Sigmoid colon (tissue), 7 donors: ENCODE results near the gene ZIC1. TPM values are rescaled to one million over a fixed set of nuclear protein-coding genes. Genes with fewer than 3 reads are reported as not detected.

Experiments
- DNase-seq: peaks from one replicate; pipeline ENCODE4 v3.0.0-alpha.2; 2019
- H3K27ac ChIP-seq, 4 donors: fragments of 200-600 bp; sonication (generic); one replicate each; pipeline ENCODE4 v1.5.1; 2016 to 2019; ENCODE audit warnings: mild to moderate bottlenecking in 1 of 4
- H3K27me3 ChIP-seq, 3 donors: fragments of 200-600 bp; sonication (generic); one replicate each; pipeline ENCODE4 v1.5.1; 2019; ENCODE audit warnings: mild to moderate bottlenecking in 1 of 3
- H3K36me3 ChIP-seq, 4 donors: fragments of 200-600 bp; sonication (generic); one replicate each; pipeline ENCODE4 v1.5.1; 2016 to 2019
- H3K4me1 ChIP-seq, 4 donors: fragments of 200-600 bp; sonication (generic); one replicate each; pipeline ENCODE4 v1.5.1; 2017 to 2019
- H3K4me3 ChIP-seq, 4 donors: fragments of 200-600 bp; sonication (generic); one replicate each; pipeline ENCODE4 v1.5.1; 2017 to 2019; ENCODE audit warnings: mild to moderate bottlenecking in 2 of 4, moderate library complexity in 1 of 4
- H3K9me3 ChIP-seq, 4 donors: fragments of 200-600 bp in 3 of 4; sonication (generic) in 3 of 4; one replicate each; pipeline versions ENCODE4 v1.5.1 to v1.6.1; 2013 to 2019
- EP300 ChIP-seq, 4 donors: sonication (generic); formaldehyde crosslinking; IDR thresholded peaks; one replicate each; pipeline ENCODE4 v1.6.1; 2017; ENCODE audit warnings: antibody characterized with exemption in 4 of 4
- POLR2A ChIP-seq, 2 donors: fragments of 450-650 bp; IDR thresholded peaks; one replicate each; pipeline ENCODE4 v1.6.1; 2016; ENCODE audit warnings: antibody characterized with exemption in 2 of 2, mild to moderate bottlenecking in 2 of 2, moderate library complexity in 2 of 2
- POLR2AphosphoS5 ChIP-seq, 4 donors: sonication (generic); formaldehyde crosslinking; IDR thresholded peaks; one replicate each; pipeline ENCODE4 v1.6.1; 2017; ENCODE audit warnings: antibody characterized with exemption in 4 of 4
- WGBS, 2 donors: extraction: QIAGEN DNeasy Blood & Tissue Kit; methylation state at CpG; one replicate each; pipeline ENCODE4 v1.1.7; 2013; 5-methylcytosine and 5-hydroxymethylcytosine counted together
- intact Hi-C: fragments of 100-400 bp; cut with DNase I; formaldehyde crosslinking; loops from one replicate; pipeline ENCODE4 v1.15.1; 2023
- polyA plus RNA-seq, 3 donors: library from polyadenylated mRNA; stranded (reverse); fragments of 200-250 nt; gene quantifications; one replicate each; pipeline ENCODE4 v1.2.3, GENCODE V29; 2013
- total RNA-seq, 4 donors: library from RNA; depleted of rRNA; stranded (reverse); fragments of >200 nt; gene quantifications; one replicate each; pipeline ENCODE4 v1.1.0, GENCODE V29; 2016
- TF ChIP-seq, protein P1 (sequence below), 4 experiments: fragments of 450-650 bp in 3 of 4; fragments of 200-600 bp in 1 of 4; IDR thresholded peaks; one replicate each; pipeline ENCODE4 v1.5.1; 2016 to 2019; ENCODE audit warnings: antibody characterized with exemption in 4 of 4, mild to moderate bottlenecking in 3 of 4, moderate library complexity in 2 of 4
- donor health status: healthy with polysubstance abuse.
- donor health status: Bipolar disorder and iron deficiency.
- donor health status: healthy.

The ZIC1 gene
- total and polyA plus RNA-seq, 7 donors = not detected

DNA sequence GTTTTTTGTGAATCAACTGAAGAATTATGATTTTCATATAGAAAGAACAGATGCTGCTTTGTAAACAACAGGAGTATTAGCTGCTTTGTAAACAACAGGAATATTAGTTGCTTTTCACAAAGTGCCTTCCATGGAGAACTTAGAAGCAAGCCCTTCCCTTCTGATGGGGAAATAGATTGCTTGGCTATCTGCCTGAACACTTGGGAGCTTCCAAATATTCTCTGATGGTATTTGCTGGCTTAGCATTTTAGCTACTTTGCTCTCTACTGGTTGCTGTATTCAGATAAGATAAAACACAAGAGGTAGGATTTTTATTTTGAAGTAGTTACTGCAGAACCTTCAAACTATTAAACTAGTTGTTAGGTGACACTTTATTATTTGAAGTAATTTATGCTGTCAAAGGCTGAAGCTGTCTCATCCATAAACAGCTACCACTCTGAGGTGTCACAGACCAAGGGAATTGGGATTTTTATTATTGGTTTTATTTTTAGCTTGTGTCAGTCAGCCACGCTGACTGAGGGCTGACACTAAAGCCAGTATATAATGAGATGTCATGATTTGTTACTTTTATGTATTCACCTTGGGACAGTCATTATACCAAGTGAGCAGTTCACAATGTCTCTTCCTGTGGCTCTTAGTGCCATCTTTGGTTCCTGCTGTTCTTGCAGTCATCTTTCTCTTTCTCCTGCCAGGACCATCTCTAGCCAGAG, 50.0 kb downstream of the ZIC1 start:
- intact Hi-C loops = no loop called here
- no peaks in the 10 kb centered on the region for H3K36me3 ChIP-seq
- no peak overlapping the region for H3K27ac ChIP-seq
- TF ChIP-seq, protein P1, sequence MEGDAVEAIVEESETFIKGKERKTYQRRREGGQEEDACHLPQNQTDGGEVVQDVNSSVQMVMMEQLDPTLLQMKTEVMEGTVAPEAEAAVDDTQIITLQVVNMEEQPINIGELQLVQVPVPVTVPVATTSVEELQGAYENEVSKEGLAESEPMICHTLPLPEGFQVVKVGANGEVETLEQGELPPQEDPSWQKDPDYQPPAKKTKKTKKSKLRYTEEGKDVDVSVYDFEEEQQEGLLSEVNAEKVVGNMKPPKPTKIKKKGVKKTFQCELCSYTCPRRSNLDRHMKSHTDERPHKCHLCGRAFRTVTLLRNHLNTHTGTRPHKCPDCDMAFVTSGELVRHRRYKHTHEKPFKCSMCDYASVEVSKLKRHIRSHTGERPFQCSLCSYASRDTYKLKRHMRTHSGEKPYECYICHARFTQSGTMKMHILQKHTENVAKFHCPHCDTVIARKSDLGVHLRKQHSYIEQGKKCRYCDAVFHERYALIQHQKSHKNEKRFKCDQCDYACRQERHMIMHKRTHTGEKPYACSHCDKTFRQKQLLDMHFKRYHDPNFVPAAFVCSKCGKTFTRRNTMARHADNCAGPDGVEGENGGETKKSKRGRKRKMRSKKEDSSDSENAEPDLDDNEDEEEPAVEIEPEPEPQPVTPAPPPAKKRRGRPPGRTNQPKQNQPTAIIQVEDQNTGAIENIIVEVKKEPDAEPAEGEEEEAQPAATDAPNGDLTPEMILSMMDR (IDR thresholded peaks at IDR 0.05) = no peak
- TF ChIP-seq EP300 (IDR thresholded peaks at IDR 0.05) = no peak
- TF ChIP-seq POLR2A (IDR thresholded peaks at IDR 0.05) = no peak
- TF ChIP-seq POLR2AphosphoS5 (IDR thresholded peaks at IDR 0.05) = no peak
- H3K27me3 ChIP-seq = no peaks in the 10 kb centered on the region
- H3K9me3 ChIP-seq = no peaks in the 10 kb centered on the region
- WGBS, 2 donors = 60 to 83% methylated on average over 1 of the region's 1 CpG
- H3K4me1 ChIP-seq = no peaks in the 10 kb centered on the region
- no peak for DNase-seq
- H3K4me3 ChIP-seq = no peak overlapping the region

DNA sequence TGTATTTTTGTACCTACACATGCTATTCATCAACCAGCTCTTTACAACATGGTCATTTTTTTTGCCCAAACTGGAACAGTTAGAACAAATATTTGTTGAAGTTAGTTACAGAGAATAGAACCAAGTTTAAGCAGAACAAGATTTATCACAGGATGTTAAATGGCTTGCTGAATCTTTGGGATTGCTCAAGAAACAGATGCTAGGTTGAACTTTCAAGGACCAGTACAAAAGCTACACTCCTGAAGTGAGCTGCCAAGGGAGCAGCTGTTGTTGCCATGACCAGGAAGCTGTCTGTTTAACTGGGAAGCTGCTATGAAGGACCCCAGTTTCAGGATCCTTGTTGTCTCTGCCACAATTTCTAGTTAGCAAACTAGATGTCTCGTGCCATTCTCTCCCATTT, 53.7 kb downstream of the ZIC1 start:
- Histone ChIP-seq H3K27ac (no peak overlapping the region), H3K36me3 (no peaks in the 10 kb centered on the region), H3K9me3 (no peaks in the 10 kb centered on the region), H3K27me3 (no peaks in the 10 kb centered on the region), H3K4me3 (no peak overlapping the region), H3K4me1 (no peaks in the 10 kb centered on the region)
- no peak for DNase-seq
- WGBS, 2 donors = 35 to 48% methylated on average over 1 of the region's 1 CpG
- intact Hi-C loops = no loop called here
- TF ChIP-seq EP300 (IDR thresholded peaks at IDR 0.05) = no peak
- TF ChIP-seq, protein P1 (IDR thresholded peaks at IDR 0.05) = no peak
- TF ChIP-seq POLR2AphosphoS5 (IDR thresholded peaks at IDR 0.05) = no peak

Other genes starting within 250 kb of the ZIC1 start
- not detected for gene ZIC4, start 2.8 kb upstream of the ZIC1 start, total RNA-seq
- not detected for gene ZIC4, start 2.8 kb upstream of the ZIC1 start, polyA plus RNA-seq